ENCODE results near the gene CAMK2A. TPM values are rescaled to one million over a fixed set of nuclear protein-coding genes. Genes with fewer than 3 reads are reported as not detected.

CAMK2A gene
- total and polyA plus RNA-seq, 2 experiments from 2014 or later: 0.18 TPM; not detected in 1

DNA sequence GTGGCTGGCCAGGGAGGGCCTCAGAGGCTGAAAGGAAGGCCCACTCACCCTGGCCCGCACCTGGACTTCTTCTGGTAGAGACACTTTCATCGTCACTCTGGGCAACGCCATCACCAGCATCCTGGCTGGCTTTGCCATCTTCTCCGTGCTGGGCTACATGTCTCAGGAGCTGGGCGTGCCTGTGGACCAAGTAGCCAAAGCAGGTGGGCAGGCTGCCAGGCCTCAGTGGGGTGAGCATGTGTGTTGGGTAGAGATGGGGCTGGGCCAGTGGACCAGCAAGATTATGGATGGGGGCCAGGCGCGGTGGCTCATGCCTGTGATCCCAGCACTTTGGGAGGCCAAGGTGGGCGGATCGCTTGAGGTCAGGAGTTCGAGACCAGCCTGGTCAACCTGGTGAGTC lies 87.1 kb downstream of the CAMK2A start (continued):
- TF ChIP-seq, protein P1, sequence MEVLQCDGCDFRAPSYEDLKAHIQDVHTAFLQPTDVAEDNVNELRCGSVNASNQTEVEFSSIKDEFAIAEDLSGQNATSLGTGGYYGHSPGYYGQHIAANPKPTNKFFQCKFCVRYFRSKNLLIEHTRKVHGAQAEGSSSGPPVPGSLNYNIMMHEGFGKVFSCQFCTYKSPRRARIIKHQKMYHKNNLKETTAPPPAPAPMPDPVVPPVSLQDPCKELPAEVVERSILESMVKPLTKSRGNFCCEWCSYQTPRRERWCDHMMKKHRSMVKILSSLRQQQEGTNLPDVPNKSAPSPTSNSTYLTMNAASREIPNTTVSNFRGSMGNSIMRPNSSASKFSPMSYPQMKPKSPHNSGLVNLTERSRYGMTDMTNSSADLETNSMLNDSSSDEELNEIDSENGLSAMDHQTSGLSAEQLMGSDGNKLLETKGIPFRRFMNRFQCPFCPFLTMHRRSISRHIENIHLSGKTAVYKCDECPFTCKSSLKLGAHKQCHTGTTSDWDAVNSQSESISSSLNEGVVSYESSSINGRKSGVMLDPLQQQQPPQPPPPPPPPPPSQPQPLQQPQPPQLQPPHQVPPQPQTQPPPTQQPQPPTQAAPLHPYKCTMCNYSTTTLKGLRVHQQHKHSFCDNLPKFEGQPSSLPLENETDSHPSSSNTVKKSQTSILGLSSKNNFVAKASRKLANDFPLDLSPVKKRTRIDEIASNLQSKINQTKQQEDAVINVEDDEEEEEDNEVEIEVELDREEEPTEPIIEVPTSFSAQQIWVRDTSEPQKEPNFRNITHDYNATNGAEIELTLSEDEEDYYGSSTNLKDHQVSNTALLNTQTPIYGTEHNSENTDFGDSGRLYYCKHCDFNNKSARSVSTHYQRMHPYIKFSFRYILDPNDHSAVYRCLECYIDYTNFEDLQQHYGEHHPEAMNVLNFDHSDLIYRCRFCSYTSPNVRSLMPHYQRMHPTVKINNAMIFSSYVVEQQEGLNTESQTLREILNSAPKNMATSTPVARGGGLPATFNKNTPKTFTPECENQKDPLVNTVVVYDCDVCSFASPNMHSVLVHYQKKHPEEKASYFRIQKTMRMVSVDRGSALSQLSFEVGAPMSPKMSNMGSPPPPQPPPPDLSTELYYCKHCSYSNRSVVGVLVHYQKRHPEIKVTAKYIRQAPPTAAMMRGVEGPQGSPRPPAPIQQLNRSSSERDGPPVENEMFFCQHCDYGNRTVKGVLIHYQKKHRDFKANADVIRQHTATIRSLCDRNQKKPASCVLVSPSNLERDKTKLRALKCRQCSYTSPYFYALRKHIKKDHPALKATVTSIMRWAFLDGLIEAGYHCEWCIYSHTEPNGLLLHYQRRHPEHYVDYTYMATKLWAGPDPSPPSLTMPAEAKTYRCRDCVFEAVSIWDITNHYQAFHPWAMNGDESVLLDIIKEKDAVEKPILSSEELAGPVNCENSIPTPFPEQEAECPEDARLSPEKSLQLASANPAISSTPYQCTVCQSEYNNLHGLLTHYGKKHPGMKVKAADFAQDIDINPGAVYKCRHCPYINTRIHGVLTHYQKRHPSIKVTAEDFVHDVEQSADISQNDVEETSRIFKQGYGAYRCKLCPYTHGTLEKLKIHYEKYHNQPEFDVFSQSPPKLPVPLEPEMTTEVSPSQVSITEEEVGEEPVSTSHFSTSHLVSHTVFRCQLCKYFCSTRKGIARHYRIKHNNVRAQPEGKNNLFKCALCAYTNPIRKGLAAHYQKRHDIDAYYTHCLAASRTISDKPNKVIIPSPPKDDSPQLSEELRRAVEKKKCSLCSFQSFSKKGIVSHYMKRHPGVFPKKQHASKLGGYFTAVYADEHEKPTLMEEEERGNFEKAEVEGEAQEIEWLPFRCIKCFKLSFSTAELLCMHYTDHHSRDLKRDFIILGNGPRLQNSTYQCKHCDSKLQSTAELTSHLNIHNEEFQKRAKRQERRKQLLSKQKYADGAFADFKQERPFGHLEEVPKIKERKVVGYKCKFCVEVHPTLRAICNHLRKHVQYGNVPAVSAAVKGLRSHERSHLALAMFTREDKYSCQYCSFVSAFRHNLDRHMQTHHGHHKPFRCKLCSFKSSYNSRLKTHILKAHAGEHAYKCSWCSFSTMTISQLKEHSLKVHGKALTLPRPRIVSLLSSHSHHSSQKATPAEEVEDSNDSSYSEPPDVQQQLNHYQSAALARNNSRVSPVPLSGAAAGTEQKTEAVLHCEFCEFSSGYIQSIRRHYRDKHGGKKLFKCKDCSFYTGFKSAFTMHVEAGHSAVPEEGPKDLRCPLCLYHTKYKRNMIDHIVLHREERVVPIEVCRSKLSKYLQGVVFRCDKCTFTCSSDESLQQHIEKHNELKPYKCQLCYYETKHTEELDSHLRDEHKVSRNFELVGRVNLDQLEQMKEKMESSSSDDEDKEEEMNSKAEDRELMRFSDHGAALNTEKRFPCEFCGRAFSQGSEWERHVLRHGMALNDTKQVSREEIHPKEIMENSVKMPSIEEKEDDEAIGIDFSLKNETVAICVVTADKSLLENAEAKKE (CRISPR knock-in tag; IDR thresholded peaks at IDR 0.05): no peak
- no peak for TF ChIP-seq EZH2phosphoT487 (IDR thresholded peaks at IDR 0.05; ENCODE audit: unreplicated experiment)

DNA sequence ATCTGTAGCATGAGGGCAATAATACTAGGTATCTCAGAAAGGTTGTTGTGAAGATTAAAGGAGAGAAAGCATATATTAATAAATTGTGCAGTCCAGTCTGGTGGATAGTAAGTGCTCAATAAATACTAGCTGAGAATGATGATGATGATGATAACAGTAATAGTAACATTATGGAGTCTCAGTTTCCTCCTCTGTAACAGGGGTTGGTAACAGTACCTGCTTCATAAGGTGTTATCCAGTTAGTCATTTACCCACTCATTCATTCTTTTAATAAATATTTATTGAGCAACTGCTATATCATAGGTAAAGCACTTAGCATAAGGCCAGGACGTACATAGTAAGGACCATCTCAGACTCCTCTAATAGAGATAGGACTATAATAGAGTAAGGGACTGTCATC lies 92.1 kb downstream of the CAMK2A start:
- H3K79me2 ChIP-seq (replicated peaks; ENCODE audit: insufficient read depth): no peaks in the 10 kb centered on the region
- Mint-ChIP-seq H3K27me3 (ENCODE audit: insufficient read depth, low read depth, poor library complexity) (peaks cover 14% of the 10 kb centered on the region), H3K27ac (no peak overlapping the region)

More for the DNA sequence above, 92.1 kb downstream of the CAMK2A start:
- Histone ChIP-seq H3K4me2 (no peak overlapping the region), H3K4me1 (ENCODE audit: insufficient read depth) (no peaks in the 10 kb centered on the region), H3K36me3 (ENCODE audit: insufficient read depth) (no peaks in the 10 kb centered on the region), H3K9me2 (ENCODE audit: insufficient read depth) (no peaks in the 10 kb centered on the region), H2AFZ (no peak overlapping the region), H4K20me1 (replicated peaks; ENCODE audit: insufficient read depth) (no peaks in the 10 kb centered on the region), H3K27ac (ENCODE audit: low read depth) (no peak overlapping the region), H3K27me3 (ENCODE audit: insufficient read depth) (peaks cover under 1% of the 10 kb centered on the region; the same call in 1 of the 2 replicates), H3K4me3 (no peak overlapping the region), H3F3A (replicated peaks; ENCODE audit: low read depth) (no peaks in the 10 kb centered on the region)
- Mint-ChIP-seq H3K9me3 (no peaks in the 10 kb centered on the region), H3K4me3 (no peak overlapping the region), H3K4me1 (no peaks in the 10 kb centered on the region; the same call in 2 of the 3 replicates), H3K36me3 (ENCODE audit: low read depth) (no peaks in the 10 kb centered on the region)
- TF ChIP-seq, protein P2, sequence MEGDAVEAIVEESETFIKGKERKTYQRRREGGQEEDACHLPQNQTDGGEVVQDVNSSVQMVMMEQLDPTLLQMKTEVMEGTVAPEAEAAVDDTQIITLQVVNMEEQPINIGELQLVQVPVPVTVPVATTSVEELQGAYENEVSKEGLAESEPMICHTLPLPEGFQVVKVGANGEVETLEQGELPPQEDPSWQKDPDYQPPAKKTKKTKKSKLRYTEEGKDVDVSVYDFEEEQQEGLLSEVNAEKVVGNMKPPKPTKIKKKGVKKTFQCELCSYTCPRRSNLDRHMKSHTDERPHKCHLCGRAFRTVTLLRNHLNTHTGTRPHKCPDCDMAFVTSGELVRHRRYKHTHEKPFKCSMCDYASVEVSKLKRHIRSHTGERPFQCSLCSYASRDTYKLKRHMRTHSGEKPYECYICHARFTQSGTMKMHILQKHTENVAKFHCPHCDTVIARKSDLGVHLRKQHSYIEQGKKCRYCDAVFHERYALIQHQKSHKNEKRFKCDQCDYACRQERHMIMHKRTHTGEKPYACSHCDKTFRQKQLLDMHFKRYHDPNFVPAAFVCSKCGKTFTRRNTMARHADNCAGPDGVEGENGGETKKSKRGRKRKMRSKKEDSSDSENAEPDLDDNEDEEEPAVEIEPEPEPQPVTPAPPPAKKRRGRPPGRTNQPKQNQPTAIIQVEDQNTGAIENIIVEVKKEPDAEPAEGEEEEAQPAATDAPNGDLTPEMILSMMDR (conservative IDR thresholded peaks at IDR 0.05; ENCODE audit: low read depth in 2 of 2): no peak
- no peak for ATAC-seq
- DNase-seq (ENCODE audit: low spot score): no peak
